Hypothalamus (tissue), 51 donors: ENCODE measurements around the gene HOXA1.
A peak's percentile ranks its signal among the peaks of the same experiment; 100 is the strongest.

ENCODE experiments used
- DNase-seq, 51 donors: peaks; one replicate each; lab custom pipeline; 2025; lab: John Stamatoyannopoulos, UW

HOXA1 gene

GRCh38 chr7:27132978-27133377, 37.2 kb upstream of the HOXA1 start:
- DNase-seq = no peak

- no peak for DNase-seq
Measured at GRCh38 chr7:27132214-27132613, 36.4 kb upstream of the HOXA1 start.

- no peak for DNase-seq
Measured at GRCh38 chr7:27131390-27131819, 35.6 kb upstream of the HOXA1 start.

- DNase-seq = peak in 9 of 51 donors; percentile 1 to 22 (median 14)
Measured at GRCh38 chr7:27130540-27131389, 35.0 kb upstream of the HOXA1 start, which contains the start of gene HOXA4. HOXA4 (minus strand) TSS chr7:27130757; CDS start chr7:27130733, 24 bp downstream.

GRCh38 chr7:27129729-27130539, 34.1 kb upstream of the HOXA1 start:
- DNase-seq = no peak

- DNase-seq = no peak
Measured at GRCh38 chr7:27128776-27129728, 33.3 kb upstream of the HOXA1 start.

- DNase-seq = no peak
Measured at GRCh38 chr7:27128034-27128433, 32.2 kb upstream of the HOXA1 start.

GRCh38 chr7:27126596-27127327, 31.0 kb upstream of the HOXA1 start:
- DNase-seq = no peak

- DNase-seq = no peak
Measured at GRCh38 chr7:27125986-27126394, 30.2 kb upstream of the HOXA1 start.

GRCh38 chr7:27124902-27125689, 29.3 kb upstream of the HOXA1 start:
- no peak for DNase-seq

GRCh38 chr7:27124096-27124901, 28.5 kb upstream of the HOXA1 start:
- no peak for DNase-seq

- DNase-seq = no peak
Measured at GRCh38 chr7:27123477-27124053, 27.8 kb upstream of the HOXA1 start.

- no peak for DNase-seq
Measured at GRCh38 chr7:27123007-27123476, 27.2 kb upstream of the HOXA1 start.

- no peak for DNase-seq
Measured at GRCh38 chr7:27122077-27122910, 26.5 kb upstream of the HOXA1 start.

- no peak for DNase-seq
Measured at GRCh38 chr7:27121684-27122076, 25.9 kb upstream of the HOXA1 start.

GRCh38 chr7:27119412-27119911, 23.7 kb upstream of the HOXA1 start:
- no peak for DNase-seq
